KMS-11 (cell line): ENCODE results near the gene LOC128125822.

Source experiments
- H2AFZ ChIP-seq: fragments of 200-600 bp; sonication (generic); 2 replicates; pipeline ENCODE4 v1.6.1; 2016; ENCODE audit warnings: antibody characterized with exemption, mixed run types, low read depth
- H3K27ac ChIP-seq: fragments of 200-600 bp; sonication (generic); 2 replicates; pipeline ENCODE4 v1.6.1; 2016; ENCODE audit warnings: mild to moderate bottlenecking, mixed run types
- H3K27me3 ChIP-seq: fragments of 200-600 bp; sonication (generic); 2 replicates; pipeline ENCODE4 v1.6.1; 2017; ENCODE audit warnings: mild to moderate bottlenecking, low read depth, mixed run types, moderate library complexity; ENCODE audit not compliant: insufficient read depth
- H3K36me3 ChIP-seq: fragments of 200-600 bp; sonication (generic); 2 replicates; pipeline ENCODE4 v1.6.1; 2017; ENCODE audit warnings: mild to moderate bottlenecking, mixed run types; ENCODE audit not compliant: insufficient read depth
- H3K4me1 ChIP-seq: fragments of 200-600 bp; sonication (generic); 2 replicates; pipeline ENCODE4 v1.6.1; 2016; ENCODE audit warnings: mild to moderate bottlenecking, low read depth, mixed run types; ENCODE audit not compliant: poor library complexity, severe bottlenecking
- H3K4me2 ChIP-seq: fragments of 200-600 bp; sonication (generic); 2 replicates; pipeline ENCODE4 v1.7.0; 2016; ENCODE audit warnings: mild to moderate bottlenecking, mixed run types
- H3K4me3 ChIP-seq: fragments of 200-600 bp; sonication (generic); IDR thresholded peaks from 2 replicates; pipeline ENCODE4 v1.6.1; 2017; ENCODE audit warnings: low read depth, low read length, mixed read lengths; ENCODE audit not compliant: insufficient read depth
- H3K79me2 ChIP-seq: fragments of 200-600 bp; sonication (generic); 2 replicates; pipeline ENCODE4 v1.6.1; 2016; ENCODE audit warnings: low read depth, mixed run types; ENCODE audit not compliant: insufficient read depth
- H3K9ac ChIP-seq: fragments of 200-600 bp; sonication (generic); 2 replicates; pipeline ENCODE4 v1.6.1; 2016; ENCODE audit warnings: mild to moderate bottlenecking, mixed run types
- H4K20me1 ChIP-seq: fragments of 200-600 bp; sonication (generic); 2 replicates; pipeline ENCODE4 v1.6.1; 2016; ENCODE audit warnings: mild to moderate bottlenecking, mixed run types; ENCODE audit not compliant: insufficient read depth
- CTCF ChIP-seq: fragments of 200-600 bp; sonication (generic); conservative IDR thresholded peaks from 2 replicates; pipeline ENCODE4 v1.6.1; 2017; ENCODE audit warnings: low read depth, mild to moderate bottlenecking, antibody characterized with exemption, low read length, moderate library complexity, mixed read lengths

The LOC128125822 gene

GRCh38 chr6:63600136-63600535 lies 27.9 kb downstream of the LOC128125822 start:
- Histone ChIP-seq H3K9ac (no peak overlapping the region), H4K20me1 (no peaks in the 10 kb centered on the region), H2AFZ (no peak overlapping the region), H3K27ac (no peak overlapping the region), H3K4me1 (peaks cover 5% of the 10 kb centered on the region), H3K27me3 (no peaks in the 10 kb centered on the region), H3K36me3 (no peaks in the 10 kb centered on the region), H3K79me2 (no peaks in the 10 kb centered on the region), H3K4me3 (no peak overlapping the region), H3K4me2 (no peak overlapping the region)
- TF ChIP-seq CTCF: no peak

DNA sequence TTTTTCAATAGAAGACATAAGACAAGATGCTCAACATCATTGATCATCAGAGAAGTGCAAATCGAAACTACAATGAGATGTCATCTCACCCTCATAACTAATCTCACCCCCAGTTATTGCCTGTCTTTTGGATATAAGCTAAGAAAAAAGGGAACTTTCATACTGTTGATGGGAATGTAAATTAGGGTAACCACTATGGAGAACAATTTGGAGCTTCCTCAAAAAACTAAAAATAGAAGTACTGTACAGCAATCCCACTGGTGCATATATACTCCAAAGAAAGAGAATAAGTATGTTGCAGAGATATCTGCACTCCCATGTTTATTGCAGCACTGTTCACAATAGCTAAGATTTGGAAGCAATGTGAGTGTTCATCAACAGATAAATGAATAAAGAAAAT lies 37.0 kb downstream of the LOC128125822 start:
- Histone ChIP-seq H3K9ac (no peak overlapping the region), H3K36me3 (no peaks in the 10 kb centered on the region), H3K79me2 (no peaks in the 10 kb centered on the region), H2AFZ (no peak overlapping the region), H4K20me1 (no peaks in the 10 kb centered on the region), H3K4me2 (no peak overlapping the region), H3K27ac (no peak overlapping the region), H3K27me3 (no peaks in the 10 kb centered on the region), H3K4me1 (no peaks in the 10 kb centered on the region), H3K4me3 (no peak overlapping the region)
- TF ChIP-seq CTCF: no peak

- Histone ChIP-seq H2AFZ (no peak overlapping the region), H3K4me2 (no peak overlapping the region), H3K36me3 (no peaks in the 10 kb centered on the region), H3K27ac (no peak overlapping the region), H3K9ac (no peak overlapping the region), H3K79me2 (no peaks in the 10 kb centered on the region), H3K27me3 (no peaks in the 10 kb centered on the region), H4K20me1 (no peaks in the 10 kb centered on the region), H3K4me3 (no peak overlapping the region), H3K4me1 (no peaks in the 10 kb centered on the region)
- TF ChIP-seq CTCF: no peak
Observed at GRCh38 chr6:63610944-63611343, 38.7 kb downstream of the LOC128125822 start.

DNA sequence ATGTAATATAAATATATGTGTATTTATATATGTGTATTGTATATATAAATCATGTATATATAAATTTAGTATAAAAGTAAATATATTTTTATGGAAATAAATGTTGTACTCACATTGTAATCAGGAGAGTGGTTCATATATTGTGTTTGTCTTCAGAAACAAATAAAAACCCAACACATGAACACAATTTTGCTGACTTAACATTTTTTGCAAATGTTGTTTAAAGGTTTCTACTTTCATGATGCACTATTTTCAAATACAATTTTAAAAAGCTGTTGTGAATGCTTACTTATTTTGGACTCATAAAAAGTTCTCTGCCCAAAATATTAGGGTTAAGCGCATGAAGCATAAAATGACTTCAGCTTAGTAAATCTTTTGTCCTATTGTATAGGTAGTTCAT lies 39.3 kb downstream of the LOC128125822 start:
- Histone ChIP-seq H3K27ac (no peak overlapping the region), H3K9ac (no peak overlapping the region), H3K4me1 (no peaks in the 10 kb centered on the region), H4K20me1 (no peaks in the 10 kb centered on the region), H3K4me2 (no peak overlapping the region), H3K36me3 (no peaks in the 10 kb centered on the region), H3K27me3 (no peaks in the 10 kb centered on the region), H3K4me3 (no peak overlapping the region), H2AFZ (no peak overlapping the region), H3K79me2 (no peaks in the 10 kb centered on the region)
- TF ChIP-seq CTCF: no peak

DNA sequence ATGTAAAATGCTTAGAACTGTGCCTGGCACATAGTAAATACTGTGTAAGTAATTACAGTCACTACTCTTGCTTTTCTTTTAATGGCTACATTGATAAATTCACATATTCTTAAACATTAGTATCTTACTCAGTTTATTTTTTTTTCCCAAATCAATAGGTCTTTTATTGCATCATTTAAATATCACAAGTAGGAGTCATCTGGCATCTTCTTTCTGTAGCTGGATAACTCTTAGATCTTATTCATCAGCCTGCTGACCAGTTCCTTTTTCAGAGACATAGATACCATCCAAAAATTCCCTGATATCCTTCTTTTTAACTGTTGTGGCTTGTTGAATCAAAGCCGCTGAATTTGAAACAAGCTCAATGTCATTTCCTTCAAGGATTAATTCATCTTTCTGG lies 43.3 kb downstream of the LOC128125822 start:
- no peak overlapping the region for H3K4me3 ChIP-seq
- H3K4me2 ChIP-seq: no peak overlapping the region
- no peak overlapping the region for H3K9ac ChIP-seq
- H2AFZ ChIP-seq: no peak overlapping the region
- no peak for TF ChIP-seq CTCF
- H4K20me1 ChIP-seq: no peaks in the 10 kb centered on the region
- no peaks in the 10 kb centered on the region for H3K27me3 ChIP-seq
- no peaks in the 10 kb centered on the region for H3K36me3 ChIP-seq
- H3K27ac ChIP-seq: no peak overlapping the region
- H3K4me1 ChIP-seq: no peaks in the 10 kb centered on the region
- no peaks in the 10 kb centered on the region for H3K79me2 ChIP-seq
